Thyroid gland (tissue), 4 donors: ENCODE data around the gene SH2D2A. TPM values are rescaled to one million over a fixed set of nuclear protein-coding genes. Genes with fewer than 3 reads are reported as not detected.
A peak's percentile ranks its signal among the peaks of the same experiment; 100 is the strongest.

Experiments
- DNase-seq, 2 donors: peaks; one replicate each; pipeline ENCODE4 v3.0.0-alpha.2; 2019
- H3K27ac ChIP-seq, 3 donors: fragments of 200-600 bp; sonication (generic); 1 replicate in 2 of 3; 2 replicates in 1 of 3; pipeline ENCODE4 v1.5.1; 2016 to 2019; ENCODE audit warnings: mild to moderate bottlenecking in 1 of 3, moderate library complexity in 1 of 3
- H3K27me3 ChIP-seq: fragments of 200-600 bp; sonication (generic); one replicate; pipeline ENCODE4 v1.5.1; 2019
- H3K36me3 ChIP-seq, 2 donors: fragments of 200-600 bp; sonication (generic); one replicate each; pipeline ENCODE4 v1.5.1; 2016 to 2019
- H3K4me1 ChIP-seq, 2 donors: fragments of 200-600 bp; sonication (generic); one replicate each; pipeline ENCODE4 v1.5.1; 2017 to 2019
- H3K4me3 ChIP-seq, 3 donors: fragments of 200-600 bp; sonication (generic); replicated peaks in 1 of 3; 1 replicate in 2 of 3; 2 replicates in 1 of 3; pipeline ENCODE4 v1.5.1; 2016; ENCODE audit warnings: mild to moderate bottlenecking in 1 of 3
- H3K9me3 ChIP-seq: fragments of 200-600 bp; sonication (generic); one replicate; pipeline ENCODE4 v1.5.1; 2017
- POLR2A ChIP-seq, 2 donors: fragments of 450-650 bp; IDR thresholded peaks; one replicate each; pipeline ENCODE4 v1.6.1; 2017; ENCODE audit warnings: antibody characterized with exemption in 2 of 2, mild to moderate bottlenecking in 2 of 2, moderate library complexity in 1 of 2
- WGBS, 2 donors: methylation state at CpG; one replicate each; pipeline ENCODE4 v1.1.5; 2017; 5-methylcytosine and 5-hydroxymethylcytosine counted together
- intact Hi-C: fragments of 100-400 bp; cut with DNase I; formaldehyde crosslinking; loops from one replicate; pipeline ENCODE4 v1.15.1; 2023
- total RNA-seq, 4 donors: library from RNA; depleted of rRNA; stranded (reverse); fragments of >200 nt; gene quantifications; one replicate each; pipeline ENCODE4 v1.2.3, GENCODE V29; 2016
- TF ChIP-seq, protein P1 (sequence below), 6 experiments: fragments of 200-600 bp in 3 of 6; fragments of 450-650 bp in 3 of 6; sonication (generic) in 3 of 6; IDR thresholded peaks; one replicate each; pipeline ENCODE4 v1.5.1; 2016 to 2019; ENCODE audit warnings: antibody characterized with exemption in 6 of 6, mild to moderate bottlenecking in 2 of 6, inconsistent platforms in 1 of 6, moderate library complexity in 1 of 6

SH2D2A gene
- total RNA-seq, 4 donors from 2014 or later = 1.2 to 3.3 (median 2.0) TPM

DNA sequence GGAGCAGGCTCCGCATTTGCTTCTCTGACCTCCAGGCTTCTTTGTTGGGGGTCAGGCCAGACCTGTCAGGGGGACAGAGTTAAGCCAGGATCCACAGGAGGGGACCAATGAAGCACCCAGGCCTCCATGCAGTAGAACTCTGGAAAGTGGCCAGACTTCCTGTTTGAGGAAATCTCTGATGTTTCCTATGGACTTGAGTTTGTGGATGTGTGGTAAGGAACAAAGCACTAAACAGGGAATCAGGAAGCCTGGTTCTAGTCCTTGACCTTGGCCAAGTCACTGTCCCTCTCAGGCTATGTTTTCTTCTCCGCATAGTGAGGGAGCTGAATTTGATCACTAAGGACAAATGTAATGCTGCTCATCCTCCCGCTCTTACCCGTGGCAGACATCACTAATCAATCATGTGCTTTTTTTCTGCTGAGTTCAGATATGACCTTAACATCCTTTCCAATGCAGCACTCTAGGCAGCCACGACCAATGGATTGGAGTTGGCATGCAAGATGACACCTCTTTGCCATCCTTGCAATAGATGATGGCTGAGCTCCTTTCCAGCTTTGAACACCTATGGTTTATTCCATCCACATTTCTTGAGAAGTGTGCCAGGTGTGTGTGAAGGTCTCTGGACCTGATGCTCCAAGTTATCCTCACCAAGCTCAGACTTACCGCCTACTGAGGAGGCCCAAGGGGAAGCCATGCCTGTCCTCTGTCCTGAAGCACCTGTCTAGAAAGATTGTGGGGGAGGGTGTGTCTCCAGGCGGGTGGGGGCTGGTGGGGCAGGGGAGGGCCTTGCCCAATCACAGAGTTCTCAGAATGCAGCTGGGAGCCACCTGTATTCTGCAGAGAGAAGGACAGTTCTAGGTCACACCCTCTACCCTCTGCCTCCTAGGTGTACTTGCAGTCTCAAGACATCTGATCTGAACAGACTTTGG, 9.9 kb downstream of the SH2D2A start:
- intact Hi-C loops = no loop called here
- 85 to 89% methylated on average over 7 of the region's 7 CpGs for WGBS, 2 donors
- no peak for DNase-seq
- no peaks in the 10 kb centered on the region for H3K9me3 ChIP-seq
- H3K27ac ChIP-seq = peak overlapping the region in 2 of 3 donors; percentile 15 to 47
- TF ChIP-seq POLR2A (IDR thresholded peaks at IDR 0.05) = no peak
- TF ChIP-seq, protein P1, sequence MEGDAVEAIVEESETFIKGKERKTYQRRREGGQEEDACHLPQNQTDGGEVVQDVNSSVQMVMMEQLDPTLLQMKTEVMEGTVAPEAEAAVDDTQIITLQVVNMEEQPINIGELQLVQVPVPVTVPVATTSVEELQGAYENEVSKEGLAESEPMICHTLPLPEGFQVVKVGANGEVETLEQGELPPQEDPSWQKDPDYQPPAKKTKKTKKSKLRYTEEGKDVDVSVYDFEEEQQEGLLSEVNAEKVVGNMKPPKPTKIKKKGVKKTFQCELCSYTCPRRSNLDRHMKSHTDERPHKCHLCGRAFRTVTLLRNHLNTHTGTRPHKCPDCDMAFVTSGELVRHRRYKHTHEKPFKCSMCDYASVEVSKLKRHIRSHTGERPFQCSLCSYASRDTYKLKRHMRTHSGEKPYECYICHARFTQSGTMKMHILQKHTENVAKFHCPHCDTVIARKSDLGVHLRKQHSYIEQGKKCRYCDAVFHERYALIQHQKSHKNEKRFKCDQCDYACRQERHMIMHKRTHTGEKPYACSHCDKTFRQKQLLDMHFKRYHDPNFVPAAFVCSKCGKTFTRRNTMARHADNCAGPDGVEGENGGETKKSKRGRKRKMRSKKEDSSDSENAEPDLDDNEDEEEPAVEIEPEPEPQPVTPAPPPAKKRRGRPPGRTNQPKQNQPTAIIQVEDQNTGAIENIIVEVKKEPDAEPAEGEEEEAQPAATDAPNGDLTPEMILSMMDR (IDR thresholded peaks at IDR 0.05) = no peak
- H3K4me3 ChIP-seq = no peak overlapping the region
- peaks cover 18 to 45% of the 10 kb centered on the region in 2 donors for H3K4me1 ChIP-seq
- no peaks in the 10 kb centered on the region for H3K27me3 ChIP-seq
- H3K36me3 ChIP-seq = no peaks in the 10 kb centered on the region

DNA sequence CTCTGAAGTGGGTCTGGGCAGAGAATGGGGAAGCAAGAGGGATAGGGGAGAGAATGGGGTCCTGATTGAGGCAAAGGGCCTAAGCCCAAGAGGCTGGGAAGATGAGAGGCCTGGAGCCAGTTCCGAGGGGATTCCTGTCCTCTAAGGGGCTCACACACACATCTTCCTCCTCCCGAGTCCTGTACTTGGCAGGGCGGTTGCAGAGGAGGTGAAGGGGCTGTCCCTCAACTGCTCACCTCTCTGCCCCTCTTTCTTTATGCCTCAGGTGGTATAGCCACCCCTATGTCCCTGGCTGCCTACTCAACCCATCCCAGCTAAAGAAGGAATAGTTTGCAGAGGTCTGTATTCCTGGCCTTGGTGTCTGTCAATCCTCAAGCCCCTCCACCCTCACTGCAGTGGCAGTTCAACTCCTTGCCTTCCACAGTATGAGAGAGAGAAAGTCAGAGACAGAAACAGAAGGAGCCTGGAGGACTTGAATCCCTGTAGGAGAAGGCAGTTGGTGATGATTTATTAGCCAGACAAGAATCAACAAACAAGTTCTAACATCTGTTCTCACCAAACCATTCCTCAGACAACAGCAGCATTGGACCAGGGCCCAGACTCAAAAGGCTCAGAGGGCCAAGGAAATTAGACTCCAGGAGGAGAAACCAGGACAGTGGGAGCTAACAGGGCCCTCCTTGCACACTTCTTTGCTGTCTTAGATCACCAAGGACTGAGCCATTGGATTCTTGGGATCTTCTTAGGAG, 10.7 kb downstream of the SH2D2A start:
- WGBS, 2 donors = 86 to 98% methylated on average over 3 of the region's 3 CpGs
- intact Hi-C loops = no loop called here
- Histone ChIP-seq H3K4me1 (peaks cover 18 to 49% of the 10 kb centered on the region in 2 donors), H3K4me3 (no peak overlapping the region), H3K27ac (peak overlapping the region in 2 of 3 donors; percentile 15 to 47), H3K36me3 (peaks cover under 1 to 4% of the 10 kb centered on the region in 2 donors), H3K27me3 (no peaks in the 10 kb centered on the region), H3K9me3 (no peaks in the 10 kb centered on the region)
- DNase-seq = peak; percentile 38 to 45
- TF ChIP-seq, protein P1 (IDR thresholded peaks at IDR 0.05) = no peak
- TF ChIP-seq POLR2A (IDR thresholded peaks at IDR 0.05) = no peak

- Histone ChIP-seq H3K36me3 (peaks cover 13 to 16% of the 10 kb centered on the region in 2 donors), H3K4me3 (no peak overlapping the region), H3K4me1 (peaks cover 18 to 49% of the 10 kb centered on the region in 2 donors), H3K27ac (peak overlapping the region; percentile 0 to 63 (median 52)), H3K9me3 (no peaks in the 10 kb centered on the region), H3K27me3 (no peaks in the 10 kb centered on the region)
- DNase-seq = peak; percentile 65 to 75
- intact Hi-C loops = no loop called here
- 49 to 59% methylated on average over 6 of the region's 6 CpGs for WGBS, 2 donors
- TF ChIP-seq, protein P1 (IDR thresholded peaks at IDR 0.05) = no peak
- TF ChIP-seq POLR2A (IDR thresholded peaks at IDR 0.05) = no peak
These were observed 11.9 kb downstream of the SH2D2A start for GRCh38 chr1:156804572-156805243.

DNA sequence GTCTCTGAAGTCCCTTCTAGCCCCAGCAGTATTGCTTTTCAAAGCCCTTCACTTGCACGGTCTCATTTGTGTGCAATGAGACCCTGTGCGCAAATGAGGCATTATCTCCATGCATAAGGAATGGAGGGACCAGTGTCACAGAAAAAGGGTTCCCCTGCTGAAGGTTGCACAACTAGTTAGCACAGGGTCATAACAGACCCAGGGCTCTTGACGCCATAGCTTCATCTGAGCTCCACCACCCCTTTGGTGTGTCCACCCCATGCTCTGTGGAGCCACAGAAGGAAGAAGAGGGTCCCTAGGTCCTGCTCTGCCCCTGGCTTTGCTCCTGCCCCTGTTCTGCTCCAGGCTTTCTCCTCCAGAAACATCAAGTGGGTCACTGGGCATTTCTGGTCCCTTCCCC, 12.6 kb downstream of the SH2D2A start:
- Histone ChIP-seq H3K27ac (peak overlapping the region; percentile 0 to 63 (median 52)), H3K4me1 (peaks cover 18 to 49% of the 10 kb centered on the region in 2 donors), H3K27me3 (no peaks in the 10 kb centered on the region), H3K36me3 (peaks cover 14 to 18% of the 10 kb centered on the region in 2 donors), H3K9me3 (no peaks in the 10 kb centered on the region), H3K4me3 (no peak overlapping the region)
- 76 to 84% methylated on average over 3 of the region's 3 CpGs for WGBS, 2 donors
- intact Hi-C loops = no loop called here
- no peak for TF ChIP-seq POLR2A (IDR thresholded peaks at IDR 0.05)
- TF ChIP-seq, protein P1 (IDR thresholded peaks at IDR 0.05) = no peak
- DNase-seq = no peak
